GM18505 (cell line): ENCODE measurements around the gene SIGLEC1.

Experiments
- ATAC-seq: cut with Tn5 transposase; IDR thresholded peaks from one replicate; pipeline ENCODE4 v1.9.1; 2021; ENCODE audit not compliant: unreplicated experiment
- POLR2A ChIP-seq: IDR thresholded peaks from 4 replicates; pipeline ENCODE4 v1.6.1; 2011; ENCODE audit warnings: borderline replicate concordance; ENCODE audit not compliant: insufficient read depth, insufficient read length; ENCODE audit errors: extremely low read depth

SIGLEC1 gene

DNA sequence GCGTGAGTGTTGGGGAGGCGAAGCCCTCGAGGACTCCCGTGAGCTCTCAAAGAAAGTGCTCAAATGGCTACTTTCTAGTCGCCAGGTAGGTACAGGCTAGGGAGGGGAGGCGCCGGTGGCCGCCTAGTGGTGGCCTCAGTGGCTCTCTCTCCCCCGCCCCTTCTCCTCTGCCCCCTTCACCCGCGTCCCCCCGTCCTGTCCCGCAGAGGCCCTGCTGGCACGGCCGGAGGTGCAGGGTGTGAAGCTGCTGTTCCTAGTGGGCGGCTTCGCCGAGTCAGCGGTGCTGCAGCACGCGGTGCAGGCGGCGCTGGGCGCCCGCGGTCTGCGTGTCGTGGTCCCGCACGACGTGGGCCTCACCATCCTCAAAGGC, 38.9 kb upstream of the SIGLEC1 start:
- no peak for ATAC-seq
- no peak for TF ChIP-seq POLR2A

DNA sequence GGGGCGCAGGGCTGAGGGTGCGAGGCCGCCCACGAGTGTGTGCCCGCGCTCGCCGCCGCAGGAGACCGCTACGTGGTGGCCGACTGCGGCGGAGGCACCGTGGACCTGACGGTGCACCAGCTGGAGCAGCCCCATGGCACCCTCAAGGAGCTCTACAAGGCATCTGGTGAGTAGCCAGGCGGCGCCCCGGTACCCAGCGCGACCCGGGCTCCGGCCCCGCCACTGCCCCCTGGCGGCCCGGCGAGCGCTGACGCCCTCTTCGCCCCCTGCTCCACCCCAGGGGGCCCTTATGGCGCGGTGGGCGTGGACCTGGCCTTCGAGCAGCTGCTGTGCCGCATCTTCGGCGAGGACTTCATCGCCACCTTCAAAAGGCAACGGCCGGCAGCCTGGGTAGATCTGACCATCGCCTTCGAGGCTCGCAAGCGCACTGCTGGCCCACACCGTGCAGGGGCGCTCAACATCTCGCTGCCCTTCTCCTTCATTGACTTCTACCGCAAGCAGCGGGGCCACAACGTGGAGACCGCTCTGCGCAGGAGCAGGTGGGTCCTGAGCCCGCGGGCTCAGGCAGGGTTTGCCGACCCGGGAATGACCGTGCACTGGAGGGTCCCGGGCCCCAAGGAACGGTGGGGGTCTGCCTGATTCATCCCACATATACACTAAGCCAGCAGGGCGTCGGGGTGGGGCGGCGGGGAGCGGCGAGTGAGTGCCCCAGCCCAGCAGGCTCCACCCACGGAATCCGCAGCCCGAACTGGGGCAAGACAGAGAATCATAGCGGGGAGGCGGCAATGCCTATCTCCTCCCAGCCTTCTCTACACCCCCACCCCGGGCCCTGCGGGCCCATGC, 37.5 kb upstream of the SIGLEC1 start:
- TF ChIP-seq POLR2A = no peak

DNA sequence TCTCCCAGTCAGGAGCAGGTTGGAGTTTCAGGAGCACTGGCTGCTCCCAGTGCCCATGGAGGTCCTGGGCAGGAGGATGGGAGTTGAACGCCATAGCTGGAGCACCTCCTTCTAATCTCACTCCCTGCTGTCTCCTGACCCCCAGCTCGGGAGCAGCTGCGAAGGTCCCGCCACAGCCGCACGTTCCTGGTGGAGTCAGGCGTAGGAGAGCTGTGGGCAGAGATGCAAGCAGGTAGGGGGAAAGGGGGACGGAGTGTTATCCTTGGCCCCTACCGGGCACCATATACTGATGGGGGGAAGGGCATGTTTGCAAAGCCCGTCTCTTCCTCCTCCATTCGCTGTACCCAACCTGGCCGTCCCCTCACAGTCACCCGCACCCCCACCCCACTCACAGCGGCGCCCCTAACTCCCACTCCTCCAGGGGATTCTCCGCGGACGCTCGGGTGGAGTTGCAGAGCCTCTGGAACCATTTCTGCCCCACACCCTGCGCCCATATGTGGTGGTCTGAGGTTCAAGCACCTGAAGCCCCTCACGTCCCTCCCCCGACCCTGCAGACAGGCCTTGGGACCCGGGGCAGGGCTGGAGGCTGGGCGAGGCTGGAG, 36.8 kb upstream of the SIGLEC1 start:
- ATAC-seq = no peak
- no peak for TF ChIP-seq POLR2A

More for the DNA sequence above, 37.5 kb upstream of the SIGLEC1 start:
- no peak for ATAC-seq

DNA sequence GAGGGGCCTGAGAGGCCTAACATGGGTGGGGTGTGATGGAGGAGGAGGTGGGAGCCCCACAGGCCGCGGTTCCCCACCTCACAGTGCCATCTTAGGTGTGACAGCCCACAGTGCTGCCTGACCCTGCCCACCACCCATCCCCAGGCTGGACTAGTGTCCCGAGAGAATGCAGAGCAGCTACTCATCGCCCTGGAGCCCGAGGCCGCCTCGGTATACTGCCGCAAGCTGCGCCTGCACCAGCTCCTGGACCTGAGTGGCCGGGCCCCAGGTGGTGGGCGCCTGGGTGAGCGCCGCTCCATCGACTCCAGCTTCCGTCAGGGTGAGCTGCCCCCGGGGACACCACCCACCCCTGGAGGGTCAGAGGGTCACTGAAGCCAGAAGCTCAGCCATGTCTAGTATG, 35.7 kb upstream of the SIGLEC1 start:
- no peak for TF ChIP-seq POLR2A
- no peak for ATAC-seq

DNA sequence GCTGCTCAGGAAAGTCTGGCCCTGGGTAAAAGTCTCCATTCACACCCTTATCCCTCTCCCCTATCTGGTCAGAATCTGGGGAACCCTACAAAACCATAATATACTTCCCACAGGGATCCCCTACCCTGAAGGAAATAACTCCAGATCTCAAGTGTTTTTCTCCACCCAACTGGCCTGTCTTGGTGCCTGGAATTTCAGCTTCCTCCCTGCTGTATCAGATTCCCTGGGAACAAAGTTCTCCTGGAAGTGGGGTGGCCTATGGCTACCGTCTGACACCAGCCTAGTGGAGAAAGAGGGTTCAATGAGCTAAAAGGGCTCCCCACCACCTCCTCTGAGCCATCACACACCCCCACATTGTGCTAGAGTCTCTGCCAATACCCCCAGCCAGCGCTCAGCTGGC, 35.1 kb upstream of the SIGLEC1 start:
- ATAC-seq = no peak
- no peak for TF ChIP-seq POLR2A

DNA sequence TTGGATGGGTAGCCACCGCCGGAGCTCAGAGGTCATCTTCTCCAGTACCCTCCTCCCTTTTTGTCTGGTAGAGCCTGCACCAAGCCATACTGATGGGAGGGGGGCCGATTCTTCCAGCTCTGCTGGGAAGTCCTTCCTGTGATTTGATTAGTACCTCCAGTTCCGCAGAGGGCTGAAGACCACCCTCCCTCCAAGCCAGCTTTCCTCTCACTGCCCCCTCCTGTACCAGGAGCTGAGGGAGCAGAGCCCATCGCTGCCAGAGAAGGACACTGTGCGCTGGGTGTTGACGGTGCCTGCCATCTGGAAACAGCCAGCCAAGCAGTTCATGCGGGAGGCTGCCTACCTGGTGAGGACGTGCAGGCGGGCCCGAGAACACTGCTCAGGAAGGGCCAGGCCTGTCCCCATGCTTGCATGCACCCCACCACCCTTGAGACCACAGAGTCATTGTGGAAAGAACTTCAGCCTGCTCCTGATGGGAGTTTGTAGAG, 33.3 kb upstream of the SIGLEC1 start:
- no peak for ATAC-seq
- TF ChIP-seq POLR2A = no peak

DNA sequence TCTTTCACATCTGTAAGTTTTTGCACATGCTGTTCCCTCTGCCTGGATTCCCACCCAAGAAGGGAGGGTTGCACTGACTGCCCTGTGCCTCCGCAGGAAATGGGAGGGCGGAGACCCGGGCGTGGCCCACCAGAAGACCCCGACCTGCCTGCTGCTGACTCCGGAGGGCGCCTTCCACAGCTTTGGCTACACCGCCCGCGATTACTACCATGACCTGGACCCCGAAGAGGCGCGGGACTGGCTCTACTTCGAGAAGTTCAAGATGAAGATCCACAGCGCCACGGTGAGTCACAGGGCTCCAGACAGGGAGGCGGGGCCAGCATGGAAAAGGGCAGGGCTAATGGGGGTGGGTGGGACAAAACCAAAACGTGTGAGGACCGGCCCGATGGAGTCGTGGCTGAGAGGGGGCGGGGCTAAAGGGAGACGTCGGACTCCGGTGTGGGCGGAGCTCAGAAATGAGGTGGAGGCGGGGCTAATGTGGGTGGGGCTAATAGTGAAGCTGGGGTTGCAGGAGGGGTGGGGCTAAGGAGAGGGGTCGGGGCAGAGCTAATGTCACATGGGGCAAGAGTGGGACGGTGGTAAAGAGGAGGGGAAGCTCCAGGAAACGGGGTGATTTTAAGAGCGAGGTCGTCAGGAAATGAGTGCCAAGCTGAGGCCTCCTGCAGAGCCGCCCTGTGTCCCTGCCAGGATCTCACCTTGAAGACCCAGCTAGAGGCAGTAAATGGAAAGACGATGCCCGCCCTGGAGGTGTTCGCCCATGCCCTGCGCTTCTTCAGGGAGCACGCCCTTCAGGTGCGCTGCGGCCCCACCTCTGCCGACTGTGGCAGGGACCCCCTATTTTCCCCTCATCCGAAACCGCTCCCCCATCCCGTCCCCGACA, 32.6 kb upstream of the SIGLEC1 start:
- no peak for ATAC-seq
- no peak for TF ChIP-seq POLR2A

DNA sequence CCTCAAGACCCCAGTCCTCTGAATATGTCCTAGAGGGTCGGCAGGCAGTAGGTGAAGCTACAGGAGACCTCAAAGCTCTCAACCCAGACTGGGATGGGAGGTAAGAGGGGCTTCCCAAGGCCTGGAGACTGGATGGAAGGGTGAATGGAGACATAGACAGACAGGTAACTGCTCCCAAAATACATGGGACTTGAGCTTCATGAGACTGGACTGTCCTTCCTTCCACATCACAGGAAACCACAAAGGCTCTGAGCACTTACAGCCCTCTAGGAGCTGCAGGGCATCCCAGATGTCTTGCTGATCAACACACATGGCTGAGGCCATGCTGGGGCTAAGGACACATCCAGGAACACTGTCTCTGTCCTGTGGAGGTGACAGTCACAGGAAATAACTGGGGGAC, 31.6 kb upstream of the SIGLEC1 start:
- ATAC-seq = no peak
- TF ChIP-seq POLR2A = no peak

DNA sequence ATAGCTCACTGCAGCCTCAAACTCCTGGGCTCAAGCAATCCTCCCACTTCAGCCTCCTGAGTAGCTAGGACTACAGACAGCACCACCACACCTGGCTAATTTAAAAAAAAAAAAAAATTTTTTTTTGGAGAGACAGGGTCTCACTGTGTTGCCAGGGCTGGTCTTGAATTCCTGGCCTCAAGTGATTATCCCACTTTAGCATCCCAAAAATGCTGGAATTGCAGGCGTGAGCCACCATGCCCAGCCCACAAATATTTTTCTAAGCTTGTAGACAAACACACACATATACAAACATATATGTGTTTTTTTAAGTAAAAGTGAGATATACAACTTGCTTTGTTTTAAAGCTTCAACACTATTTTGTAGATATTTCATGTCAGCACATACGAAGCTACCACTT, 30.9 kb upstream of the SIGLEC1 start:
- no peak for ATAC-seq
- TF ChIP-seq POLR2A = no peak

DNA sequence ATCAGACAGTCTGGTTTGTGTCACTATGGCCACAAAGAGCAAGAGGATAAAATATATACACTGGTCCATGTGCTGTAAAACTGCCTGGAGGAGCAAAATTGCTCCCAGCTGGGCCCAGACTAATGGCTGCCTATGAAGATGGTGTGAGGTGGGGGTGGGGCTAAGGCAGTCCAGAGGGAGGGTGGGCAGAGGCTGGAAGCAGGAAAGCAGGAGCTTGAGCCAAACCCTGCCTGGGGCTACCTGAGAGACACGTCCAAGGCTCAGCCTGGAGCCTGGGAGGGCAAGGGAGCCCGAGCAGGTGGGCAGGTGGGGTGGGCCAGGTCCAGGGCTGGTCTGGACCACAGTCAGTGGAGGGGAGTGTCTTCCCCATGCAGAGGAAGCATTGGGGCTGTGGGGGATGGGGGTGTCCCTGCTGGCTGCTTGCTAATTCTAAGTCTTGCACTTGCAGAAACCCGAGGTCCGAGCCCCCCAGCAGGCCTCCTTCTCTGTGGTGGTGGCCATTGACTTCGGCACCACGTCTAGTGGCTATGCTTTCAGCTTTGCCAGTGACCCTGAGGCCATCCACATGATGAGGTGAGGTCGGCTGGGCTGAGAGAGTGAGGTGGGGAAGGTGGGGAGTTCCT, 29.5 kb upstream of the SIGLEC1 start:
- TF ChIP-seq POLR2A = no peak
- ATAC-seq = no peak

DNA sequence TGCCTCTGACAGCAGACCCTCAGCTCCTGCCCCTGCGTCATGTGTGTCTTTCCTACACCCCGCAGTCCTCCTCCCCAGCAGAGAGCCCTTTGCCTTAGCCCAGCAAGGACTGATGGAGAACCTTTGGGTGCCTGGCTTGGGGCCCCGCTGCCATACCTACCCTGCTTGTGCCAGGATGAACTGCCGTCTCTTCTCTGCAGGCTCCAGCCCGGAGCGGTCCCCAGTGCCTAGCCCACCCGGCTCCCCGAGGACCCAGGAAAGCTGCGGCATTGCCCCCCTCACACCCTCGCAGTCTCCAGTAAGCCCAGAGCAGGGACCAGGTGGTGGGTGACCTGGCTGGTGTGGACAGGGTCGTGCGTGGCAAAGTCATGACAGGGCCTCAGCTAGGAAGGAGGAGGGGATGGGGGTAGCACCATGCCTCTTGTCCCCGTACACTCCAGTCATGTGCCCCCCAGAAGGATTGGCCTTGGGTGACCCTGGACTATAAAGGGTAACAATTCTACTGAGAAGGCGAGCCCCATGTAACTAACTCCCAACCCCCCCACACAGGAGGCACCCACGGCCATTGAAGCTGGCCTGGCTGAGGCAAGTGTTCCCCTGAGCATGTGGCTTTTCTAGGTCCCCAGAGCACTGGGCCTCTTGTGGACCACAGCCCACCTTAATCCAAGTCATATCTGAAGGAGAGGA, 28.4 kb upstream of the SIGLEC1 start:
- no peak for ATAC-seq
- no peak for TF ChIP-seq POLR2A

DNA sequence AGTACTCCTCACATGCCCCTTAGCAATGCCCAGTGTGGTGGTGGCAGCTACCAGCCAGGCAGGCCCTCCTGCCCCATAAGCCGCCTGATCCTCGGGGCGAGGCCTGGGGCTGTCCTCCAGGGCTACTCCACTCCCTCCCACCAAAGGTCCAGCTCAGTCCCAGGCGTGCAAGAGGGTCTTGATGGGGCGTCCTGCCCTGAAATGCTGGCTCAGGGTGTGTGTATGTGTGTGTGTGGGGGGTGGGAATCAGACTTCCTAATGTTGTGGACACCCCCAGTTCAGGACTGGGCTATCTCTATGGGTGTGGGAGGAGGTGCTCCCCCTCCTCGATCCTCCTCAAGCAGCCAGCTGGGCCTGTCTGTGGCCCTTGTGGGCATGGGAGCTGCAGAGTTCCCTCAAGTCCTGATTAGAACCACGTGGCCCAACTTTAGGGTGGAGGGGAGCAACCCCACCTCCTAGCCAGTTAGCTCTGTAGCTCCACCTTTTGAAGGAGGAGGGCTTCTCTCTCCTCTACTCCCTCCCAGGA, 27.6 kb upstream of the SIGLEC1 start:
- ATAC-seq = no peak
- TF ChIP-seq POLR2A = no peak
